SK-N-SH treated with all-trans-retinoic acid at 6 μM for 48 hours (cell line): ENCODE data around the gene GPC6.

ENCODE experiments used
- ARNTL ChIP-seq: fragments of 450-650 bp; formaldehyde crosslinking; IDR thresholded peaks from 2 replicates; pipeline ENCODE4 v1.5.0; 2020; ENCODE audit warnings: low read depth, mild to moderate bottlenecking, moderate library complexity, borderline replicate concordance
- BACH2 ChIP-seq: fragments of 250-450 bp; sonication (Bioruptor Pico); IDR thresholded peaks from 2 replicates; pipeline ENCODE4 v1.9.0; 2021; ENCODE audit warnings: mild to moderate bottlenecking, borderline replicate concordance
- CREB5 ChIP-seq: fragments of 250-450 bp; sonication (Bioruptor Pico); IDR thresholded peaks from 2 replicates; pipeline ENCODE4 v1.5.1; 2020; ENCODE audit warnings: low read depth, mild to moderate bottlenecking, moderate library complexity
- CSDC2 ChIP-seq: fragments of 250-450 bp; sonication (Bioruptor Pico); IDR thresholded peaks from 2 replicates; pipeline ENCODE4 v1.5.0; 2020; ENCODE audit warnings: mild to moderate bottlenecking, moderate library complexity
- CSRNP3 ChIP-seq: fragments of 250-450 bp; sonication (Bioruptor Pico); IDR thresholded peaks from 2 replicates; pipeline ENCODE4 v1.5.1; 2021; ENCODE audit warnings: mild to moderate bottlenecking, moderate library complexity
- ESRRG ChIP-seq: fragments of 250-450 bp; sonication (Bioruptor Pico); IDR thresholded peaks from 2 replicates; pipeline ENCODE4 v1.6.1; 2021; ENCODE audit warnings: mild to moderate bottlenecking
- GLIS3 ChIP-seq: fragments of 250-450 bp; sonication (Bioruptor Pico); IDR thresholded peaks from 2 replicates; pipeline ENCODE4 v1.5.0; 2020; ENCODE audit warnings: mild to moderate bottlenecking, moderate library complexity
- ISL1 ChIP-seq: fragments of 250-450 bp; sonication (Bioruptor Pico); IDR thresholded peaks from 2 replicates; pipeline ENCODE4 v2.1.2; 2022; ENCODE audit warnings: mild to moderate bottlenecking, moderate library complexity
- OSR1 ChIP-seq: fragments of 250-450 bp; sonication (Bioruptor Pico); IDR thresholded peaks from 2 replicates; pipeline ENCODE4 v1.8.0; 2022; ENCODE audit warnings: moderate library complexity, mild to moderate bottlenecking, inconsistent platforms
- PATZ1 ChIP-seq: fragments of 250-450 bp; sonication (Bioruptor Pico); IDR thresholded peaks from 2 replicates; pipeline ENCODE4 v1.8.0; 2020; ENCODE audit warnings: mild to moderate bottlenecking, moderate library complexity, borderline replicate concordance
- PPARA ChIP-seq: fragments of 250-450 bp; sonication (Bioruptor Pico); IDR thresholded peaks from 2 replicates; pipeline ENCODE4 v1.5.0; 2020; ENCODE audit warnings: mild to moderate bottlenecking, borderline replicate concordance
- RARB ChIP-seq: fragments of 250-450 bp; sonication (Bioruptor Pico); IDR thresholded peaks from 2 replicates; pipeline ENCODE4 v1.8.0; 2021; ENCODE audit warnings: mild to moderate bottlenecking, moderate library complexity
- TCF4 ChIP-seq: fragments of 250-450 bp; sonication (Bioruptor Pico); IDR thresholded peaks from 2 replicates; pipeline ENCODE4 v1.8.0; 2021; ENCODE audit warnings: mild to moderate bottlenecking, moderate library complexity, borderline replicate concordance
- ZNF565 ChIP-seq: fragments of 450-650 bp; formaldehyde crosslinking; conservative IDR thresholded peaks from 2 replicates; pipeline ENCODE4 v1.5.0; 2020; ENCODE audit warnings: low read depth, mild to moderate bottlenecking, moderate library complexity

- no peak for TF ChIP-seq CREB5 (CRISPR knock-in tag)
- TF ChIP-seq ARNTL, result no peak
- TF ChIP-seq CSRNP3 (CRISPR knock-in tag), result no peak
- no peak for TF ChIP-seq PPARA
- no peak for TF ChIP-seq ZNF565
- no peak for TF ChIP-seq ESRRG (CRISPR knock-in tag)
- no peak for TF ChIP-seq PATZ1 (CRISPR knock-in tag)
- no peak for TF ChIP-seq BACH2 (CRISPR knock-in tag)
- no peak for TF ChIP-seq OSR1 (CRISPR knock-in tag)
- TF ChIP-seq RARB, result no peak
- no peak for TF ChIP-seq ISL1 (CRISPR knock-in tag)
- no peak for TF ChIP-seq GLIS3 (CRISPR knock-in tag)
- no peak for TF ChIP-seq CSDC2
- TF ChIP-seq TCF4 (CRISPR knock-in tag), result no peak
These were observed 886.1 kb downstream of the GPC6 start for GRCh38 chr13:94112731-94113130.
